K562 (cell line): ENCODE results near the gene RMND5A. TPM values are rescaled to one million over a fixed set of nuclear protein-coding genes. Genes with fewer than 3 reads are reported as not detected.

ENCODE experiments used
- ATAC-seq: fragments of 200-7000 bp; cut with Tn5 transposase; 3 replicates; pipeline ENCODE4 v1.9.1; 2020; ENCODE audit warnings: moderate library complexity
- BruUV-seq: library from RNA; stranded (reverse); fragments of 400-500 nt; replicated peaks from 2 replicates; lab custom pipeline; 2021; lab: Mats Ljungman, UMichigan
- CTCF ChIA-PET: fragments of 300-600 bp; formaldehyde crosslinking; extraction: SDS; loops from one replicate; lab custom pipeline; 2021; ENCODE audit warnings: low intra/inter-chr PET ratio; lab: Yijun Ruan, JAX
- POLR2A ChIA-PET: fragments of 300-600, 350-650 bp; sonication (Branson Sonifier 250); formaldehyde crosslinking; extraction: SDS; loops from one replicate; lab custom pipeline; 2021; ENCODE audit warnings: antibody characterized with exemption, inconsistent platforms; lab: Yijun Ruan, JAX
- DNase-seq, 4 experiments: peaks; one replicate each; pipeline versions ENCODE4 v3.0.0 to v3.0.0-alpha.2; 2011 to 2018; ENCODE audit warnings: low spot score in 3 of 4, mixed read lengths in 3 of 4; ENCODE audit errors: extremely low read depth in 1 of 4
- FAIRE-seq: peaks from 2 replicates; lab custom pipeline; 2011; peaks lifted over from hg19 to GRCh38; lab: Jason Lieb, UNC
- H2AFZ ChIP-seq: 2 replicates; pipeline ENCODE4 v1.6.0; 2011; ENCODE audit warnings: low read depth, low read length, control low read depth, inconsistent platforms
- H3K27ac ChIP-seq: fragments of 200-600 bp; 3 replicates; pipeline ENCODE4 v1.8.0; 2011; ENCODE audit warnings: low read depth, mild to moderate bottlenecking, control low read depth, inconsistent platforms, low read length, moderate library complexity, mixed read lengths; ENCODE audit errors: extremely low read depth
- H3K27me3 ChIP-seq, 2 experiments: fragments of 300-600 bp in 1 of 2; 2 replicates in 1 of 2; 3 replicates in 1 of 2; pipeline versions ENCODE4 v1.6.0 to v1.8.0; 2011; ENCODE audit warnings: inconsistent platforms in 2 of 2, low read length in 2 of 2, mild to moderate bottlenecking in 1 of 2, mixed read lengths in 1 of 2, moderate library complexity in 1 of 2; ENCODE audit not compliant: control insufficient read depth in 2 of 2, insufficient read depth in 2 of 2
- H3K36me3 ChIP-seq: fragments of 300-600 bp; 3 replicates; pipeline ENCODE4 v1.8.0; 2011; ENCODE audit warnings: mild to moderate bottlenecking, low read length, inconsistent platforms; ENCODE audit not compliant: control insufficient read depth, insufficient read depth
- H3K4me1 ChIP-seq, 2 experiments: fragments of 200-600 bp in 1 of 2; replicated peaks in 1 of 2; 2 replicates in 1 of 2; 3 replicates in 1 of 2; pipeline versions ENCODE4 v1.5.1 to v1.8.0; 2011; ENCODE audit warnings: inconsistent platforms in 2 of 2, low read length in 2 of 2, mild to moderate bottlenecking in 1 of 2, mixed read lengths in 1 of 2, moderate library complexity in 1 of 2; ENCODE audit not compliant: control insufficient read depth in 2 of 2, insufficient read depth in 2 of 2
- H3K4me2 ChIP-seq: 2 replicates; pipeline ENCODE4 v1.6.1; 2011; ENCODE audit warnings: low read length, control low read depth, inconsistent platforms, mixed read lengths; ENCODE audit not compliant: insufficient read depth
- H3K4me3 ChIP-seq: fragments of 200-600 bp; sonication (generic), shearing (Covaris generic); 2 replicates; pipeline ENCODE4 v1.5.1; 2016; ENCODE audit warnings: control low read depth, inconsistent platforms
- H3K79me2 ChIP-seq: fragments of 200-600 bp; 3 replicates; pipeline ENCODE4 v1.8.0; 2011; ENCODE audit warnings: low read length, inconsistent platforms; ENCODE audit not compliant: control insufficient read depth, insufficient read depth
- H3K9ac ChIP-seq, 2 experiments: 2 replicates each; pipeline versions ENCODE4 v1.6.0 to v1.6.1; 2011; ENCODE audit warnings: low read depth in 2 of 2, low read length in 2 of 2, control low read depth in 1 of 2, inconsistent platforms in 1 of 2, mild to moderate bottlenecking in 1 of 2, mixed read lengths in 1 of 2; ENCODE audit not compliant: insufficient read depth in 1 of 2
- H3K9me1 ChIP-seq: one replicate; pipeline ENCODE4 v1.6.0; 2011; ENCODE audit warnings: inconsistent platforms, mild to moderate bottlenecking, low read length, moderate library complexity; ENCODE audit not compliant: control insufficient read depth, insufficient read depth
- H3K9me3 ChIP-seq: replicated peaks from 2 replicates; pipeline ENCODE4 v1.5.1; 2011; ENCODE audit warnings: low read depth, low read length, inconsistent platforms; ENCODE audit not compliant: control insufficient read depth, insufficient read depth
- H4K20me1 ChIP-seq: replicated peaks from 2 replicates; pipeline ENCODE4 v1.6.1; 2011; ENCODE audit warnings: low read length, inconsistent platforms, mixed read lengths; ENCODE audit not compliant: control insufficient read depth, insufficient read depth
- COPS2 ChIP-seq: fragments of 450-650 bp; conservative IDR thresholded peaks from 2 replicates; pipeline ENCODE4 v1.6.1; 2016; ENCODE audit warnings: mild to moderate bottlenecking, moderate library complexity
- HLTF ChIP-seq: fragments of 450-650 bp; IDR thresholded peaks from 2 replicates; pipeline ENCODE4 v1.6.1; 2016
- KHSRP ChIP-seq: fragments of 450-650 bp; IDR thresholded peaks from 2 replicates; pipeline ENCODE4 v1.6.1; 2017
- KLF1 ChIP-seq: fragments of 450-650 bp; IDR thresholded peaks from 2 replicates; pipeline ENCODE4 v1.6.1; 2016; ENCODE audit warnings: missing genetic modification characterization, missing compliant biosample characterization
- NONO ChIP-seq, 2 experiments: fragments of 200-400 bp in 1 of 2; fragments of 450-650 bp in 1 of 2; formaldehyde crosslinking in 1 of 2; IDR thresholded peaks; 2 replicates each; pipeline ENCODE4 v1.6.1; 2017; ENCODE audit warnings: low read depth in 2 of 2, mild to moderate bottlenecking in 2 of 2, moderate library complexity in 2 of 2, low read length in 1 of 2
- POLR2AphosphoS2 ChIP-seq: IDR thresholded peaks from 2 replicates; pipeline ENCODE4 v1.6.1; 2012; ENCODE audit warnings: low read length, improper control_type of control experiment
- ZNF121 ChIP-seq: sonication (generic); formaldehyde crosslinking; conservative IDR thresholded peaks from 2 replicates; pipeline ENCODE4 v1.8.0; 2022; ENCODE audit warnings: missing genetic modification reagents
- ZNF165 ChIP-seq: fragments of 250-450 bp; sonication (Bioruptor Pico); IDR thresholded peaks from 2 replicates; pipeline ENCODE4 v1.4.0; 2020; ENCODE audit warnings: borderline replicate concordance
- WGBS: fragments of 100-300 bp; shearing (Covaris generic); methylation state at CpG from one replicate; pipeline ENCODE4 v1.1.6; 2016; ENCODE audit warnings: low coverage, mixed read lengths; ENCODE audit not compliant: insufficient coverage; ENCODE audit errors: missing lambda C conversion rate; 5-methylcytosine and 5-hydroxymethylcytosine counted together
- in situ Hi-C: fragments of 300-500 bp; cut with MboI; formaldehyde crosslinking; loops from 4 replicates; pipeline ENCODE4 v1.15.0; 2018; ENCODE audit warnings: inconsistent platforms, mixed read lengths
- intact Hi-C: fragments of 100-400 bp; cut with micrococcal nuclease; formaldehyde crosslinking; loops from 2 replicates; pipeline ENCODE4 v1.14.2; 2022
- polyA plus RNA-seq, 8 experiments: library from polyadenylated mRNA; depleted of rRNA in 4 of 8; stranded (reverse) in 5 of 8; unstranded in 3 of 8; fragments of >200 nt; fragmentation: Nextera tagmentation in 2 of 8; fragmentation: Illumina TruSeq in 1 of 8; extraction: Ambion mirVana in 2 of 8; extraction: Trizol in 1 of 8; gene quantifications; 2 replicates each; pipeline versions ENCODE4 v1.2.1 to v1.2.3, GENCODE V29; 2011 to 2014; ENCODE audit warnings: inconsistent platforms in 1 of 8, missing spikeins in 1 of 8
- total RNA-seq, 7 experiments: library from RNA; depleted of rRNA in 6 of 7; stranded (reverse); fragments of >200 nt in 6 of 7; fragmentation: Illumina TruSeq in 2 of 7; extraction: Trizol in 2 of 7; gene quantifications; 2 replicates each; pipeline versions ENCODE4 v1.2.1 to v1.2.3, GENCODE V29; 2011 to 2021; ENCODE audit warnings: low replicate concordance in 1 of 7
- TF ChIP-seq, protein P1 (sequence below): sonication (generic); formaldehyde crosslinking; IDR thresholded peaks from 2 replicates; pipeline ENCODE4 v1.4.0; 2020; ENCODE audit warnings: mild to moderate bottlenecking, missing genetic modification reagents
- TF ChIP-seq, protein P2 (sequence below): sonication (generic); formaldehyde crosslinking; IDR thresholded peaks from 2 replicates; pipeline ENCODE4 v1.8.1; 2023; ENCODE audit warnings: mild to moderate bottlenecking, missing genetic modification reagents
- TF ChIP-seq, protein P3 (sequence below): IDR thresholded peaks from 2 replicates; pipeline ENCODE4 v1.6.1; 2012; ENCODE audit warnings: low read depth, low read length, improper control_type of control experiment, borderline replicate concordance
- TF ChIP-seq, protein P4 (sequence below): sonication (generic); formaldehyde crosslinking; IDR thresholded peaks from 2 replicates; pipeline ENCODE4 v1.5.0; 2020; ENCODE audit warnings: missing genetic modification reagents
- TF ChIP-seq, protein P5 (sequence below): sonication (generic); formaldehyde crosslinking; IDR thresholded peaks from 2 replicates; pipeline ENCODE4 v1.8.1; 2023; ENCODE audit warnings: mild to moderate bottlenecking, missing genetic modification reagents, moderate library complexity

Gene RMND5A
- total and polyA plus RNA-seq, 9 of the 15 experiments (the other 6 are each of a cell fraction or from before 2014, with no cell fraction given): 13.2 to 43.5 (median 34.1) TPM

DNA sequence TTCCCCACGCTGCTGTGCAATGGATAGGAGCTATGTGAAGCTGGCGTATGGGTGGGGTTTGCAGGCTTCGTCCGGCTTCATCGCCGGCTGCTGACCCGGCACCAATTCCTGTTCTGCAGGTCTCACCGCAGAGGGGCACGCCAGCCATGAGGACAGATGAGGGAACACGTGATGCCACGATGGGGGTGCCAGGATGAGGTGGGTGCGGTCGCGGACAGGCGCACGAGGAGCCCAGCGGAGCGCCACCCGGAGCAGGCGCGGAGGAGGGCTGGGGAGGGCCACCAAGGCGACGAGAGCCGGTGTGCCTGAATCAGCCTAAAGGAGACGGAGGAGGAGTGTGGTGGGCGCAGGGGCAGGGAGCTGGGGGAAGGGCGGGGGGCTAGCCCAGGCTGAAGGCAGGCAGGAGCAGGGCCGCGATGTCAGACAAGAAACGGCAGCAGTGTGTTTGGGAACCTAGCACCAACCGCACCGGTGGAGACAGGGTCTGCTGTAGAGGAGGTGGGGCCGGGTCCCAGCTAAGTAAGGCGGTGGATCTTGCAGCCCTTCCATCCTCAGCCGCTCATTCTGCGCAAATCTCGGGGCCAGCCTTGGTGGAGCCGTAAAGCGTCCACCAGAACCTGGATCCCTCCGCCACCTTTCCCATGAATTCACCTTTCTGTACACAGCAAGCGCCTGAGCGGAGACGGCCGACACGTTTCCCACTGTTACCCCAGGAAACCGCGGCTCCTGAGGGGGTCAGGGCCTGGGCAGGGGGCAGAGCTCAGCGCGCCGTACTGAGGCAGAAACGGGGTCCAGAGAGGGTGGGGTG is 87.6 kb downstream of the RMND5A start:
- in situ Hi-C loops: no loop called here
- TF ChIP-seq HLTF: no peak
- TF ChIP-seq ZNF165 (CRISPR knock-in tag): no peak
- TF ChIP-seq KLF1 (tag): no peak
- no peak for TF ChIP-seq NONO (IDR thresholded peaks at IDR 0.05; ENCODE audit: low read depth in 2 of 2, low read length in 1 of 2)
- TF ChIP-seq, protein P1, sequence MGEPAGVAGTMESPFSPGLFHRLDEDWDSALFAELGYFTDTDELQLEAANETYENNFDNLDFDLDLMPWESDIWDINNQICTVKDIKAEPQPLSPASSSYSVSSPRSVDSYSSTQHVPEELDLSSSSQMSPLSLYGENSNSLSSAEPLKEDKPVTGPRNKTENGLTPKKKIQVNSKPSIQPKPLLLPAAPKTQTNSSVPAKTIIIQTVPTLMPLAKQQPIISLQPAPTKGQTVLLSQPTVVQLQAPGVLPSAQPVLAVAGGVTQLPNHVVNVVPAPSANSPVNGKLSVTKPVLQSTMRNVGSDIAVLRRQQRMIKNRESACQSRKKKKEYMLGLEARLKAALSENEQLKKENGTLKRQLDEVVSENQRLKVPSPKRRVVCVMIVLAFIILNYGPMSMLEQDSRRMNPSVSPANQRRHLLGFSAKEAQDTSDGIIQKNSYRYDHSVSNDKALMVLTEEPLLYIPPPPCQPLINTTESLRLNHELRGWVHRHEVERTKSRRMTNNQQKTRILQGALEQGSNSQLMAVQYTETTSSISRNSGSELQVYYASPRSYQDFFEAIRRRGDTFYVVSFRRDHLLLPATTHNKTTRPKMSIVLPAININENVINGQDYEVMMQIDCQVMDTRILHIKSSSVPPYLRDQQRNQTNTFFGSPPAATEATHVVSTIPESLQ: no peak
- TF ChIP-seq, protein P2, sequence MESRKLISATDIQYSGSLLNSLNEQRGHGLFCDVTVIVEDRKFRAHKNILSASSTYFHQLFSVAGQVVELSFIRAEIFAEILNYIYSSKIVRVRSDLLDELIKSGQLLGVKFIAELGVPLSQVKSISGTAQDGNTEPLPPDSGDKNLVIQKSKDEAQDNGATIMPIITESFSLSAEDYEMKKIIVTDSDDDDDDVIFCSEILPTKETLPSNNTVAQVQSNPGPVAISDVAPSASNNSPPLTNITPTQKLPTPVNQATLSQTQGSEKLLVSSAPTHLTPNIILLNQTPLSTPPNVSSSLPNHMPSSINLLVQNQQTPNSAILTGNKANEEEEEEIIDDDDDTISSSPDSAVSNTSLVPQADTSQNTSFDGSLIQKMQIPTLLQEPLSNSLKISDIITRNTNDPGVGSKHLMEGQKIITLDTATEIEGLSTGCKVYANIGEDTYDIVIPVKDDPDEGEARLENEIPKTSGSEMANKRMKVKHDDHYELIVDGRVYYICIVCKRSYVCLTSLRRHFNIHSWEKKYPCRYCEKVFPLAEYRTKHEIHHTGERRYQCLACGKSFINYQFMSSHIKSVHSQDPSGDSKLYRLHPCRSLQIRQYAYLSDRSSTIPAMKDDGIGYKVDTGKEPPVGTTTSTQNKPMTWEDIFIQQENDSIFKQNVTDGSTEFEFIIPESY (CRISPR knock-in tag): no peak
- TF ChIP-seq COPS2: no peak
- TF ChIP-seq, protein P3, sequence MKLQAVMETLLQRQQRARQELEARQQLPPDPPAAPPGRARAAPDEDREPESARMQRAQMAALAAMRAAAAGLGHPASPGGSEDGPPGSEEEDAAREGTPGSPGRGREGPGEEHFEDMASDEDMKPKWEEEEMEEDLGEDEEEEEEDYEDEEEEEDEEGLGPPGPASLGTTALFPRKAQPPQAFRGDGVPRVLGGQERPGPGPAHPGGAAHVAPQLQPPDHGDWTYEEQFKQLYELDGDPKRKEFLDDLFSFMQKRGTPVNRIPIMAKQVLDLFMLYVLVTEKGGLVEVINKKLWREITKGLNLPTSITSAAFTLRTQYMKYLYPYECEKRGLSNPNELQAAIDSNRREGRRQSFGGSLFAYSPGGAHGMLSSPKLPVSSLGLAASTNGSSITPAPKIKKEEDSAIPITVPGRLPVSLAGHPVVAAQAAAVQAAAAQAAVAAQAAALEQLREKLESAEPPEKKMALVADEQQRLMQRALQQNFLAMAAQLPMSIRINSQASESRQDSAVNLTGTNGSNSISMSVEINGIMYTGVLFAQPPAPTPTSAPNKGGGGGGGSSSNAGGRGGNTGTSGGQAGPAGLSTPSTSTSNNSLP: no peak
- no peak for TF ChIP-seq ZNF121 (CRISPR knock-in tag)
- no peak for TF ChIP-seq KHSRP
- TF ChIP-seq, protein P4, sequence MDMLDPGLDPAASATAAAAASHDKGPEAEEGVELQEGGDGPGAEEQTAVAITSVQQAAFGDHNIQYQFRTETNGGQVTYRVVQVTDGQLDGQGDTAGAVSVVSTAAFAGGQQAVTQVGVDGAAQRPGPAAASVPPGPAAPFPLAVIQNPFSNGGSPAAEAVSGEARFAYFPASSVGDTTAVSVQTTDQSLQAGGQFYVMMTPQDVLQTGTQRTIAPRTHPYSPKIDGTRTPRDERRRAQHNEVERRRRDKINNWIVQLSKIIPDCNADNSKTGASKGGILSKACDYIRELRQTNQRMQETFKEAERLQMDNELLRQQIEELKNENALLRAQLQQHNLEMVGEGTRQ (CRISPR knock-in tag): no peak
- TF ChIP-seq POLR2AphosphoS2: no peak
- TF ChIP-seq, protein P5, sequence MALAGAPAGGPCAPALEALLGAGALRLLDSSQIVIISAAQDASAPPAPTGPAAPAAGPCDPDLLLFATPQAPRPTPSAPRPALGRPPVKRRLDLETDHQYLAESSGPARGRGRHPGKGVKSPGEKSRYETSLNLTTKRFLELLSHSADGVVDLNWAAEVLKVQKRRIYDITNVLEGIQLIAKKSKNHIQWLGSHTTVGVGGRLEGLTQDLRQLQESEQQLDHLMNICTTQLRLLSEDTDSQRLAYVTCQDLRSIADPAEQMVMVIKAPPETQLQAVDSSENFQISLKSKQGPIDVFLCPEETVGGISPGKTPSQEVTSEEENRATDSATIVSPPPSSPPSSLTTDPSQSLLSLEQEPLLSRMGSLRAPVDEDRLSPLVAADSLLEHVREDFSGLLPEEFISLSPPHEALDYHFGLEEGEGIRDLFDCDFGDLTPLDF (CRISPR knock-in tag): no peak

More for the DNA sequence above, 87.6 kb downstream of the RMND5A start:
- BruUV-seq: no TSS peak
- ChIA-PET CTCF (interaction anchor here (1.0 kb wide), 1 partner anchor 43 kb away, joined by 4 read pairs; no protein-coding TSS in a partner anchor), POLR2A (no interaction called here)
- Histone ChIP-seq H2AFZ (0 out of 2 replicates have a peak overlapping the region, but pooled peaks have one; percentile 15), H3K27me3 (peaks cover 4 to 31% of the 10 kb centered on the region in 2 experiments; a peak in 4 of 5 replicates), H3K4me3 (no peak overlapping the region), H3K36me3 (no peaks in the 10 kb centered on the region), H3K9me3 (no peaks in the 10 kb centered on the region), H3K9me1 (no peaks in the 10 kb centered on the region), H3K27ac (no peak overlapping the region), H3K79me2 (no peaks in the 10 kb centered on the region), H3K4me1 (peaks cover 3 to 19% of the 10 kb centered on the region in 2 experiments; a peak in 3 of 5 replicates), H4K20me1 (no peaks in the 10 kb centered on the region), H3K4me2 (no peak overlapping the region), H3K9ac (no peak overlapping the region)
- no peak for FAIRE-seq
- no peak for DNase-seq
- intact Hi-C loops: no loop called here
- 20% methylated on average over 21 of the region's 51 CpGs for WGBS
- ATAC-seq: no peak; the same call in 2 of the 3 replicates
